SK-N-SH treated with all-trans-retinoic acid at 6 μM for 48 hours (cell line): ENCODE measurements around the gene PIK3R1.

ENCODE experiments used
- BACH2 ChIP-seq: fragments of 250-450 bp; sonication (Bioruptor Pico); IDR thresholded peaks from 2 replicates; pipeline ENCODE4 v1.9.0; 2021; ENCODE audit warnings: mild to moderate bottlenecking, borderline replicate concordance
- GLIS3 ChIP-seq: fragments of 250-450 bp; sonication (Bioruptor Pico); IDR thresholded peaks from 2 replicates; pipeline ENCODE4 v1.5.0; 2020; ENCODE audit warnings: mild to moderate bottlenecking, moderate library complexity
- OSR1 ChIP-seq: fragments of 250-450 bp; sonication (Bioruptor Pico); IDR thresholded peaks from 2 replicates; pipeline ENCODE4 v1.8.0; 2022; ENCODE audit warnings: moderate library complexity, mild to moderate bottlenecking, inconsistent platforms
- RARB ChIP-seq: fragments of 250-450 bp; sonication (Bioruptor Pico); IDR thresholded peaks from 2 replicates; pipeline ENCODE4 v1.8.0; 2021; ENCODE audit warnings: mild to moderate bottlenecking, moderate library complexity
- SNAI2 ChIP-seq: fragments of 250-450 bp; sonication (Bioruptor Pico); IDR thresholded peaks from 2 replicates; pipeline ENCODE4 v1.5.0; 2020; ENCODE audit warnings: mild to moderate bottlenecking, moderate library complexity
- TCF4 ChIP-seq: fragments of 250-450 bp; sonication (Bioruptor Pico); IDR thresholded peaks from 2 replicates; pipeline ENCODE4 v1.8.0; 2021; ENCODE audit warnings: mild to moderate bottlenecking, moderate library complexity, borderline replicate concordance
- ZC3H10 ChIP-seq: fragments of 250-450 bp; sonication (Bioruptor Pico); IDR thresholded peaks from 2 replicates; pipeline ENCODE4 v1.5.1; 2021; ENCODE audit warnings: mild to moderate bottlenecking, moderate library complexity
- ZFP3 ChIP-seq: fragments of 250-450 bp; sonication (Bioruptor Pico); IDR thresholded peaks from 2 replicates; pipeline ENCODE4 v1.5.0; 2020; ENCODE audit warnings: mild to moderate bottlenecking, moderate library complexity
- ZFP30 ChIP-seq: fragments of 450-650 bp; formaldehyde crosslinking; IDR thresholded peaks from 2 replicates; pipeline ENCODE4 v1.5.0; 2022; ENCODE audit warnings: mild to moderate bottlenecking, moderate library complexity
- ZNF70 ChIP-seq: fragments of 450-650 bp; formaldehyde crosslinking; IDR thresholded peaks from 2 replicates; pipeline ENCODE4 v1.5.0; 2020; ENCODE audit warnings: mild to moderate bottlenecking, moderate library complexity
- ZNF8 ChIP-seq: fragments of 450-650 bp; formaldehyde crosslinking; IDR thresholded peaks from 2 replicates; pipeline ENCODE4 v1.5.0; 2020; ENCODE audit warnings: mild to moderate bottlenecking, moderate library complexity
- TF ChIP-seq, protein P1 (sequence below): fragments of 250-450 bp; sonication (Bioruptor Pico); IDR thresholded peaks from 2 replicates; pipeline ENCODE4 v1.8.0; 2020; ENCODE audit warnings: mild to moderate bottlenecking, moderate library complexity, borderline replicate concordance
- TF ChIP-seq, protein P2 (sequence below): fragments of 250-450 bp; sonication (Bioruptor Pico); IDR thresholded peaks from 2 replicates; pipeline ENCODE4 v1.5.0; 2020; ENCODE audit warnings: mild to moderate bottlenecking, moderate library complexity
- TF ChIP-seq, protein P3 (sequence below): fragments of 250-450 bp; sonication (Bioruptor Pico); IDR thresholded peaks from 2 replicates; pipeline ENCODE4 v1.5.1; 2020; ENCODE audit warnings: low read depth, mild to moderate bottlenecking, moderate library complexity

DNA sequence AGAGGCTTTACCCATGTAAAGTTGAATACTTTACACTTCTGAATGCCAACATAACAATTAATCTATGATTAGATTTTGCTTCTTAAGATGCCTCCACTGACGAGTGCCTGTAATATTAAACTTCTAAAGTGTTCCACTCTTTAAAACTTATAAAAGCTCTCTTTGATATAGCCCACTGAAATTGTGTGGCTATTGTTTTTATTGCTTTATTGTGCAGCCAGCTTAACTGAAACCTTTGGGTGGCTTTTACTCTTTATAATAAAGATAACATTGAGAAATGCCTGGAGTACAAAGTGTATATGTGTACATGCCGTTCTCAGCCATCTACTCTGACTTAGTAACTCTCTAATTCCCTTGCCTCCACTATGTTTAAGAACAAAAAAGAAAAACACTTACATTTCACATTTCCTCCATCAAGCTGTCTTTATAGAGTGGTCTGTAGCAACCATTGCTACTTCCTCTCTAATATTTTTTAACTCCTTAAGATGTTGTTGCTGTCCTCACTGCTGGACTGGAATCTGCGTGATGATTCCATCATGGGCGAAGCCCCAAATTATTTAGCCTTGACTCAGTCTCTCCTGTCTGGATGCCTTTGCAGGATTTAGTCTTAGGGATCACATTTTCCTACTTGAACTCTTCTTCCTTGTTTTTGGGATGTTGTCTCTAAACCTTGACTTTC, 9.1 kb downstream of the PIK3R1 start:
- TF ChIP-seq TCF4 (CRISPR knock-in tag) (no peak), ZFP3 (CRISPR knock-in tag) (no peak), RARB (CRISPR knock-in tag) (no peak), OSR1 (CRISPR knock-in tag) (no peak), ZFP30 (CRISPR knock-in tag) (no peak), ZC3H10 (CRISPR knock-in tag) (no peak), ZNF8 (CRISPR knock-in tag) (no peak), SNAI2 (CRISPR knock-in tag) (no peak), ZNF70 (CRISPR knock-in tag) (no peak), GLIS3 (CRISPR knock-in tag) (no peak), BACH2 (CRISPR knock-in tag) (no peak)
- TF ChIP-seq, protein P1, sequence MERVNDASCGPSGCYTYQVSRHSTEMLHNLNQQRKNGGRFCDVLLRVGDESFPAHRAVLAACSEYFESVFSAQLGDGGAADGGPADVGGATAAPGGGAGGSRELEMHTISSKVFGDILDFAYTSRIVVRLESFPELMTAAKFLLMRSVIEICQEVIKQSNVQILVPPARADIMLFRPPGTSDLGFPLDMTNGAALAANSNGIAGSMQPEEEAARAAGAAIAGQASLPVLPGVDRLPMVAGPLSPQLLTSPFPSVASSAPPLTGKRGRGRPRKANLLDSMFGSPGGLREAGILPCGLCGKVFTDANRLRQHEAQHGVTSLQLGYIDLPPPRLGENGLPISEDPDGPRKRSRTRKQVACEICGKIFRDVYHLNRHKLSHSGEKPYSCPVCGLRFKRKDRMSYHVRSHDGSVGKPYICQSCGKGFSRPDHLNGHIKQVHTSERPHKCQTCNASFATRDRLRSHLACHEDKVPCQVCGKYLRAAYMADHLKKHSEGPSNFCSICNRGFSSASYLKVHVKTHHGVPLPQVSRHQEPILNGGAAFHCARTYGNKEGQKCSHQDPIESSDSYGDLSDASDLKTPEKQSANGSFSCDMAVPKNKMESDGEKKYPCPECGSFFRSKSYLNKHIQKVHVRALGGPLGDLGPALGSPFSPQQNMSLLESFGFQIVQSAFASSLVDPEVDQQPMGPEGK (CRISPR knock-in tag) = no peak
- TF ChIP-seq, protein P2, sequence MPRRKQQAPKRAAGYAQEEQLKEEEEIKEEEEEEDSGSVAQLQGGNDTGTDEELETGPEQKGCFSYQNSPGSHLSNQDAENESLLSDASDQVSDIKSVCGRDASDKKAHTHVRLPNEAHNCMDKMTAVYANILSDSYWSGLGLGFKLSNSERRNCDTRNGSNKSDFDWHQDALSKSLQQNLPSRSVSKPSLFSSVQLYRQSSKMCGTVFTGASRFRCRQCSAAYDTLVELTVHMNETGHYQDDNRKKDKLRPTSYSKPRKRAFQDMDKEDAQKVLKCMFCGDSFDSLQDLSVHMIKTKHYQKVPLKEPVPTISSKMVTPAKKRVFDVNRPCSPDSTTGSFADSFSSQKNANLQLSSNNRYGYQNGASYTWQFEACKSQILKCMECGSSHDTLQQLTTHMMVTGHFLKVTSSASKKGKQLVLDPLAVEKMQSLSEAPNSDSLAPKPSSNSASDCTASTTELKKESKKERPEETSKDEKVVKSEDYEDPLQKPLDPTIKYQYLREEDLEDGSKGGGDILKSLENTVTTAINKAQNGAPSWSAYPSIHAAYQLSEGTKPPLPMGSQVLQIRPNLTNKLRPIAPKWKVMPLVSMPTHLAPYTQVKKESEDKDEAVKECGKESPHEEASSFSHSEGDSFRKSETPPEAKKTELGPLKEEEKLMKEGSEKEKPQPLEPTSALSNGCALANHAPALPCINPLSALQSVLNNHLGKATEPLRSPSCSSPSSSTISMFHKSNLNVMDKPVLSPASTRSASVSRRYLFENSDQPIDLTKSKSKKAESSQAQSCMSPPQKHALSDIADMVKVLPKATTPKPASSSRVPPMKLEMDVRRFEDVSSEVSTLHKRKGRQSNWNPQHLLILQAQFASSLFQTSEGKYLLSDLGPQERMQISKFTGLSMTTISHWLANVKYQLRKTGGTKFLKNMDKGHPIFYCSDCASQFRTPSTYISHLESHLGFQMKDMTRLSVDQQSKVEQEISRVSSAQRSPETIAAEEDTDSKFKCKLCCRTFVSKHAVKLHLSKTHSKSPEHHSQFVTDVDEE (CRISPR knock-in tag) = no peak
- TF ChIP-seq, protein P3, sequence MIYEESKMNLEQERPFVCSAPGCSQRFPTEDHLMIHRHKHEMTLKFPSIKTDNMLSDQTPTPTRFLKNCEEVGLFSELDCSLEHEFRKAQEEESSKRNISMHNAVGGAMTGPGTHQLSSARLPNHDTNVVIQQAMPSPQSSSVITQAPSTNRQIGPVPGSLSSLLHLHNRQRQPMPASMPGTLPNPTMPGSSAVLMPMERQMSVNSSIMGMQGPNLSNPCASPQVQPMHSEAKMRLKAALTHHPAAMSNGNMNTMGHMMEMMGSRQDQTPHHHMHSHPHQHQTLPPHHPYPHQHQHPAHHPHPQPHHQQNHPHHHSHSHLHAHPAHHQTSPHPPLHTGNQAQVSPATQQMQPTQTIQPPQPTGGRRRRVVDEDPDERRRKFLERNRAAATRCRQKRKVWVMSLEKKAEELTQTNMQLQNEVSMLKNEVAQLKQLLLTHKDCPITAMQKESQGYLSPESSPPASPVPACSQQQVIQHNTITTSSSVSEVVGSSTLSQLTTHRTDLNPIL = no peak
